NCI-H526 treated with DMSO at 0.1 percent for 48 hours (cell line): ENCODE data around the gene SNX7.
A peak's percentile ranks its signal among the peaks of the same experiment; 100 is the strongest.

Experiments
- DNase-seq: peaks from one replicate; lab custom pipeline; 2025; lab: John Stamatoyannopoulos, UW

The SNX7 gene

DNA sequence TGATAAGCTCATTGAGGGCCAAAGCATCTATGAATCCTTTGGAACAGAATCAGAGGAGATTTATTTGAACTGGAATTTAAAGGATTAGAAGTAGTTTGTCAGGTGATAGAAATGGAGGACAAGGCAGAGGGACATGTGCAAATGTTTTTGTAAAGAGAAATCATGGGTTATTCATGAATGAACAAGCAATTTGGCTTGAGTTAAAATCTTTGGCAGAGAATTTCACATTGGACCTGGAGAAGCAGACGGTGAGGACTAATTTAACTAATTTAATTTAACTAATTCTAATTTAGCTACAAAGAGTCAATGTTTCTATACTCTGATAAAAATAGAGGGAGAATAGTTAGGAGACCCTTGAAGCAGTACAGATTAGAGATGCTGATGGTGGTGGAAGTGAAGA, 36.3 kb downstream of the SNX7 start:
- DNase-seq = no peak

- DNase-seq = no peak
These were observed 37.1 kb downstream of the SNX7 start for GRCh38 chr1:98698625-98699024.

- DNase-seq = no peak
These were observed 38.7 kb downstream of the SNX7 start for GRCh38 chr1:98700228-98700627.

GRCh38 chr1:98702976-98703375, 41.5 kb downstream of the SNX7 start:
- DNase-seq = no peak

- no peak for DNase-seq
These were observed 43.0 kb downstream of the SNX7 start for GRCh38 chr1:98704474-98704873.

DNA sequence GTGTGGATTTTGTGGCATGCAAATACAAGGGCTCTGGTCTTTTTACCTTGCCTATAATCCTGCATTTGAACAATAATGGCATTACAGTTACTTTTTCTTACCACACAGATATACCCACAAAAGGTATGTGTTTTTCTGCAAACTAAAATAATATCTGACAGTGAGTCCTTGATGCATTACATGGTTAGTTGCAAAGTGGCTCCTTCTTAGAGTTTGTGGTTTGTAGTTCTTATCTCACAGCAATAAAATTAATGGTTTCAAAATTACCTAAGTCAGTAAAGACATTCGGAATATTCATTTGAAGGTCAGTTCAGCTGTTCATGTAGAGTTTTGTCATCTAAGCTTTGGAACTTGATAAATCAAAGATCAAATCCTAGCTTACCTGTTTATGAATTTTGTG, 43.5 kb downstream of the SNX7 start:
- no peak for DNase-seq

DNA sequence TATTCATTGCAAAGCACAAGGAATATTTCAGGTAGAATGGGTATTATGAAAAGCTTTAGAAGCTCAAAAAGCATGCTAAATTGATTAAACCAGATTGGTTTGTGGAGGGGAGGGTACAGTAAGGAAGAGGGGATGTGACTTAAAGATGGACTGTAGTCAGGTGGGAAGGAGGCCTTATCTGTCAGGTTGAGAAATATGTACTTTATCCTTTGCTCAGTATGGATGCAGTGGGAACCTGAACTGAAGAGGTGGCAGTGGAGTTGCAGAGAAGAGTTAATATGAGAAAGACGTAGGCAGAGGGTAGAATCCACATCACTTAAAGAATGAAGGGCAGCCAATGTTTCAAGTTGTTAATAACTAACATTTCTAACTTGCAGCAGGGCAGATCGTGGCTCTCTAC, 44.1 kb downstream of the SNX7 start:
- DNase-seq = no peak

- DNase-seq = no peak
These were observed 44.8 kb downstream of the SNX7 start for GRCh38 chr1:98706173-98706843.

GRCh38 chr1:98707556-98707955, 46.0 kb downstream of the SNX7 start:
- DNase-seq = no peak

DNA sequence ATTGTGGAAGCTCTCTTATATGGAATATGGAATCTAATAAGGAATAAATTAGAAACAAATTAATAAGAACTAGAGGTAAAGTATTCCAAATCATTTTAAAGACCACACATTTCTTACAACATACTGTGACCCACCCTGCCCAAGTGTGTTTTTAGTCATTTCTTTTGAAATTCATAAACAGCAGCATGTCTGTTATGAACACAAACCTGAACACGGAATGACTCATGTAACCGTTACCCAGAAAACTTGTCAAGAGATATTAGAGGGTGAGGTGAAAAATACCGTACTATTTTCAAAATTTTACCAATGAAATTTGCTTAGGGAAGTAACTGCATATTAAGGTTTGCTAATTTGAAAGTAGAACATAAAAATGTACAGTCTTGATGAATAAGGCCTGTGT, 48.4 kb downstream of the SNX7 start:
- no peak for DNase-seq

- no peak for DNase-seq
These were observed 62.1 kb downstream of the SNX7 start for GRCh38 chr1:98723574-98723973.

DNA sequence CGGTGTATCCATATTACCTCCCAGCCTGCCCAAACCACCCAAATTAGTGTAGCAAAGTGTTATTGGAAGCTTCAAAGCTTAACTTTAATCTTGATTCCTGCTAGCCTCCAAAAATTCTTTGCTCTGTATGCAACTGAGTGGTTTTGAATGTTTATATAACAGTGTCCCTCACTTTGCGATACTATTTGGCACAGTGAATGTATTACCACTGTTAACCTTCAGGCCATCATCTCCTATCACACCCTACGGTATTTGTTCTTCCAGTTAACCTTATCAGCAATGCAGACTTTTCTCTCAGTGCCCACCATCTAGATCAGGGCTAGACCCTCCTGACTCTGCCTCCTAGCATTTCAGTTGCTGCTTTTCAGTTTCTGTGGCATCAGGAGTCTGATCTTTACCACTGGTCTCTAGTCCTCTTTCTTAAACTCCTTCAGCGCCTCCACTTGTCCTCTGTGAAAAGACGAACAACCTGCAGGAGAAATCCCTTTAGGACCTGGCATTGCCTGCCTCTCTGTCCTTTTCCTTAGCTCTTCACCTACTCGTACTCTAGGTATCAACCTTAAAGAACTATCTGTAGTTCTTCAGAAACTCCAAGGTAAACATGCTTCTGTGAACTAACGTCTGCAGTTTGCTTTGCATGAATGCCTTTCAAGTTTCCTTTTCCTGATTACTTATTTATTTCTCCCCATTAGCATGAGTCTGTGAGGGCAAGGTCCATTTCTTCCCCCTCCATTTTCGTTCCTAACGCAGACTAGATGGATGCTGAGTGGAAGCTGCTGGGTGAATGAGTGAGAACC, 71.7 kb downstream of the SNX7 start:
- DNase-seq = no peak

GRCh38 chr1:98733782-98734112, 72.2 kb downstream of the SNX7 start:
- no peak for DNase-seq

DNA sequence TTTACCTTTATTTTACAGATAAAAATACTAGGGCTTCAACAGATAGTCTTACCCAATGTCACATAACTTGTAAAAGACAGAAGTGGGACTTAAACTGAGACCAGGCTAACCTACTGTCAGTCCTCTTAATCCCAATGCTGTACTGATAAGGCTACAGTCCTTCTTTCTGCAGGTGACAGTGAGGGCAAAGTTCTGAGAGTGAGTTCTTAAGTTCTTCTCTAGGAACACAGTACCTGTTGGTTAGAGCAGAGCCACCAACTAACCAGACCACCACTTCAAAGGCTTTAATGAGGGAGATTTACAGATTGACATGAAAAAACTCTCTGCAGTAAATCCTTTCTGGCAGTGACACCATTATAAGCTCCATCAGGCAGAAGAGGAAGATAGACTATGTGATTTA, 74.2 kb downstream of the SNX7 start:
- DNase-seq = no peak

- no peak for DNase-seq
These were observed 76.3 kb downstream of the SNX7 start for GRCh38 chr1:98737835-98738234.

GRCh38 chr1:98739762-98740161, 78.2 kb downstream of the SNX7 start:
- DNase-seq = no peak

- no peak for DNase-seq
These were observed 79.6 kb downstream of the SNX7 start for GRCh38 chr1:98741164-98741563.

DNA sequence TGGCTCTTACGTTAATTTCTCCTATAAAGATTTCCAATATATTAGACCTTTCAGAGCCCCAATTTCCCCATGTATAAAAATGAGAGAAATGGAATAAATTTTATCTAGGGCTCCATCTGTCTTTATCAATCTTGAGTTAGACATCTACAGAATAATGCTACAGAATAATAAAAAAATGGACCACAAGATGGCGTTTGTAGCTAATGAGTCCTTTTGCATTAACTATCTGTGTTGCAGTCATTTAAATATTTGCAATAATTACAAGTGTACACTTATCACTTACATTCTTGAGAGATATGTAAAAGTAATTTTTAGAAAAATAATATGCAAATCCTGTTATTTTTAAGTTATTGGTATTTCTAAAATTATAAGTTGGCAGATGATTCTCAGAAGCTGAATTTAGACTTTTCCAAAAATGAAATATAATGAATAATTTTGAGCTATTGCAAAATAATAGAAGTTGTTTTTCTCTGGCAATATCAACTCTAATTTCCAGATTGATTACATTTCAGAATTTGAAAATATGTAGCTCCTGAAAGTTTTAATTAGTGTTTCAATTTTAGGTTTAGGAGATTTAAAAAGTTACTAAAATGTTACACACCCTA, 87.7 kb downstream of the SNX7 start:
- peak; percentile 20 for DNase-seq

GRCh38 chr1:98754176-98754575, 92.7 kb downstream of the SNX7 start:
- DNase-seq = no peak

GRCh38 chr1:98761219-98761865, 99.8 kb downstream of the SNX7 start:
- DNase-seq = no peak

GRCh38 chr1:98763488-98764150, 102.1 kb downstream of the SNX7 start:
- no peak for DNase-seq

- DNase-seq = no peak
These were observed 103.0 kb downstream of the SNX7 start for GRCh38 chr1:98764485-98764884.
